ENCODE results near the gene A3GALT2. TPM values are rescaled to one million over a fixed set of nuclear protein-coding genes. Genes with fewer than 3 reads are reported as not detected.

The A3GALT2 gene
- total and polyA plus RNA-seq, 2 experiments from 2014 or later: not detected

- WGBS, 2 experiments (ENCODE audit: low coverage in 1 of 2, low lambda C conversion rate in 2 of 2, missing lambda C conversion rate in 2 of 2): 40 to 45% methylated on average over 6 of the region's 6 CpGs
- in situ Hi-C loops (cut with MboI): loop anchor here (25.0 kb wide), 1 partner anchor 138 kb away; no protein-coding TSS in a partner anchor
Observed at GRCh38 chr1:33350611-33351280, 29.8 kb upstream of the A3GALT2 start.

GRCh38 chr1:33349778-33350610 lies 29.1 kb upstream of the A3GALT2 start:
- in situ Hi-C loops (cut with MboI): loop anchor here (25.0 kb wide), 1 partner anchor 138 kb away; no protein-coding TSS in a partner anchor
- WGBS, 2 experiments (ENCODE audit: low coverage in 1 of 2, low lambda C conversion rate in 2 of 2, missing lambda C conversion rate in 2 of 2): 1 to 2% methylated on average over 48 to 72 of the region's 104 CpGs
- peaks cover 7% of the 10 kb centered on the region; the same call in 1 of the 2 replicates for H4K20me1 ChIP-seq (ENCODE audit: insufficient read depth)

More at GRCh38 chr1:33350611-33351280, 29.8 kb upstream of the A3GALT2 start:
- Histone ChIP-seq H3K79me2 (ENCODE audit: insufficient read depth) (peaks cover 39% of the 10 kb centered on the region), H3K9me2 (ENCODE audit: insufficient read depth) (no peaks in the 10 kb centered on the region), H3K36me3 (ENCODE audit: low read depth) (no peaks in the 10 kb centered on the region), H3K4me3 (peak overlapping the region; percentile 84), H3K4me1 (ENCODE audit: insufficient read depth) (peaks cover 22% of the 10 kb centered on the region), H4K20me1 (ENCODE audit: insufficient read depth) (no peaks in the 10 kb centered on the region), H3F3A (ENCODE audit: insufficient read depth) (peaks cover 38% of the 10 kb centered on the region), H3K4me2 (ENCODE audit: unreplicated experiment) (peak overlapping the region; percentile 87), H3K27me3 (replicated peaks; ENCODE audit: insufficient read depth) (no peaks in the 10 kb centered on the region), H3K9ac (peak overlapping the region; percentile 78), H3K9me3 (ENCODE audit: low read depth) (no peaks in the 10 kb centered on the region), H2AFZ (peak overlapping the region; percentile 90), H3K27ac (no peak overlapping the region)
- TF ChIP-seq EZH2phosphoT487 (IDR thresholded peaks at IDR 0.05; ENCODE audit: insufficient read depth, low read depth): no peak
- no peak for TF ChIP-seq EZH2 (IDR thresholded peaks at IDR 0.05; ENCODE audit: insufficient read depth, poor library complexity, severe bottlenecking)
- no peak for DNase-seq

DNA sequence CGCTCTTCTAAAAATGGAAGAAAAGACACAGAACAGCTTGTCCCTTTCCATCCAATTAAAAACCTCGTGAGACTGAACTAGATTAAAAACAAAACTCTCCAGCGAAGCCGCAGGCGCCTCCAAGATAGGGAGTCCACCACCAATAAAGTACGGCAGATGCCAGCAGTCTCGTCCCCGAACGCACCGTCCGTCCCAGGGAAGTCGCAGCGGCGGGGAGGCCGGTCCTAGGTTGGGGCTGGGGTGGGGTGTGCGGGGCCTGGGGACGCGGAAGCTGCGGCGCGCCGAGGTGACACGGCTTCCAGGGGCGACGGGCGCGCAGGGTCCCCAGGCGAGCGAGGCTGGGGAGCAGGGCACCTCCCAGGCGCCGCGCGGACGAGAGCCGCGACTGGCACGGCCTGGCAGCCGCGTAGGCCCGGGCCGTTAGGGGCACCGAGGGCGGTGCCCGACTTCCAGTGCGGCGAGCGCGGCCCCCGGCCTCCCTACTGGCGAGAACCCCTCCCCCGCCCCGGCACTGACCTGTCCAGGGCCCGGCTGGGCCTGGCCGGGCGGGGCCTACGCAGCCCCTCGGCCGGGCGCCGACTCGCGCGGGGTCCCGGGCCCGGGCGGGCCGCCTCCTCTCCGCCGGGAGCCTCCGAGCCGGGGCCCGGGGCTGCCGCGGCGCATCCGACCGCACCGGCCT lies 28.3 kb upstream of the A3GALT2 start:
- DNase-seq: peak; percentile 63
- peaks cover 55% of the 10 kb centered on the region for H3K79me2 ChIP-seq (ENCODE audit: insufficient read depth)
- TF ChIP-seq EZH2 (IDR thresholded peaks at IDR 0.05; ENCODE audit: insufficient read depth, poor library complexity, severe bottlenecking) (no peak), EZH2phosphoT487 (IDR thresholded peaks at IDR 0.05; ENCODE audit: insufficient read depth, low read depth) (no peak)
- H3F3A ChIP-seq (ENCODE audit: insufficient read depth): peaks cover 54% of the 10 kb centered on the region
- H3K36me3 ChIP-seq (ENCODE audit: low read depth): peaks cover 12% of the 10 kb centered on the region; the same call in 1 of the 2 replicates
- no peak overlapping the region for H2AFZ ChIP-seq
- peaks cover 38% of the 10 kb centered on the region for H3K4me1 ChIP-seq (ENCODE audit: insufficient read depth)
- in situ Hi-C loops (cut with MboI): no loop called here
- no peaks in the 10 kb centered on the region for H3K9me3 ChIP-seq (ENCODE audit: low read depth)
- peak overlapping the region; percentile 94 for H3K4me3 ChIP-seq
- H3K9ac ChIP-seq: peak overlapping the region; percentile 88
- no peaks in the 10 kb centered on the region for H3K9me2 ChIP-seq (ENCODE audit: insufficient read depth)
- peaks cover 8% of the 10 kb centered on the region; the same call in 1 of the 2 replicates for H4K20me1 ChIP-seq (ENCODE audit: insufficient read depth)
- WGBS, 2 experiments (ENCODE audit: low coverage in 1 of 2, low lambda C conversion rate in 2 of 2, missing lambda C conversion rate in 2 of 2): 0 to 1% methylated on average over 39 to 62 of the region's 78 CpGs
- H3K27ac ChIP-seq: peak overlapping the region; percentile 83
- peak overlapping the region; percentile 87 for H3K4me2 ChIP-seq (ENCODE audit: unreplicated experiment)
- H3K27me3 ChIP-seq (replicated peaks; ENCODE audit: insufficient read depth): no peaks in the 10 kb centered on the region

More at GRCh38 chr1:33349778-33350610, 29.1 kb upstream of the A3GALT2 start:
- peak overlapping the region; percentile 22; the same call in 1 of the 2 replicates for H3K27ac ChIP-seq
- peak; percentile 93 for DNase-seq
- no peaks in the 10 kb centered on the region for H3K27me3 ChIP-seq (replicated peaks; ENCODE audit: insufficient read depth)
- H2AFZ ChIP-seq: peak overlapping the region; percentile 90
- TF ChIP-seq EZH2phosphoT487 (IDR thresholded peaks at IDR 0.05; ENCODE audit: insufficient read depth, low read depth) (no peak), EZH2 (IDR thresholded peaks at IDR 0.05; ENCODE audit: insufficient read depth, poor library complexity, severe bottlenecking) (no peak)
- peak overlapping the region; percentile 87 for H3K4me2 ChIP-seq (ENCODE audit: unreplicated experiment)
- peaks cover 30% of the 10 kb centered on the region for H3K4me1 ChIP-seq (ENCODE audit: insufficient read depth)
- H3K9me2 ChIP-seq (ENCODE audit: insufficient read depth): no peaks in the 10 kb centered on the region
- peak overlapping the region; percentile 78 for H3K9ac ChIP-seq
- H3K36me3 ChIP-seq (ENCODE audit: low read depth): peaks cover 7% of the 10 kb centered on the region; the same call in 1 of the 2 replicates
- peak overlapping the region; percentile 84 for H3K4me3 ChIP-seq
- peaks cover 46% of the 10 kb centered on the region for H3F3A ChIP-seq (ENCODE audit: insufficient read depth)
- peaks cover 47% of the 10 kb centered on the region for H3K79me2 ChIP-seq (ENCODE audit: insufficient read depth)
- H3K9me3 ChIP-seq (ENCODE audit: low read depth): no peaks in the 10 kb centered on the region

GRCh38 chr1:33348676-33349080 lies 27.8 kb upstream of the A3GALT2 start:
- TF ChIP-seq EZH2 (IDR thresholded peaks at IDR 0.05; ENCODE audit: insufficient read depth, poor library complexity, severe bottlenecking) (no peak), EZH2phosphoT487 (IDR thresholded peaks at IDR 0.05; ENCODE audit: insufficient read depth, low read depth) (no peak)
- Histone ChIP-seq H2AFZ (no peak overlapping the region), H3K4me2 (ENCODE audit: unreplicated experiment) (peak overlapping the region; percentile 87), H3K27me3 (replicated peaks; ENCODE audit: insufficient read depth) (no peaks in the 10 kb centered on the region), H3K27ac (peak overlapping the region; percentile 83), H3K9me3 (ENCODE audit: low read depth) (no peaks in the 10 kb centered on the region), H3K4me1 (ENCODE audit: insufficient read depth) (peaks cover 43% of the 10 kb centered on the region), H3F3A (ENCODE audit: insufficient read depth) (peaks cover 59% of the 10 kb centered on the region), H3K9ac (peak overlapping the region; percentile 88), H3K4me3 (peak overlapping the region; percentile 94), H4K20me1 (ENCODE audit: insufficient read depth) (peaks cover 8% of the 10 kb centered on the region; the same call in 1 of the 2 replicates), H3K79me2 (ENCODE audit: insufficient read depth) (peaks cover 60% of the 10 kb centered on the region), H3K36me3 (ENCODE audit: low read depth) (peaks cover 12% of the 10 kb centered on the region; the same call in 1 of the 2 replicates), H3K9me2 (ENCODE audit: insufficient read depth) (no peaks in the 10 kb centered on the region)
- in situ Hi-C loops (cut with MboI): no loop called here
- DNase-seq: peak; percentile 46
- 0 to 1% methylated on average over 11 of the region's 11 CpGs for WGBS, 2 experiments (ENCODE audit: low coverage in 1 of 2, low lambda C conversion rate in 2 of 2, missing lambda C conversion rate in 2 of 2)
